ENCODE data around the gene NAA20. TPM values are rescaled to one million over a fixed set of nuclear protein-coding genes. Genes with fewer than 3 reads are reported as not detected.

The NAA20 gene
- total and polyA plus RNA-seq, 8 donors, result 48.7 to 73.3 (median 65.6) TPM

GRCh38 chr20:19978511-19979210 lies 38.5 kb upstream of the NAA20 start:
- Histone ChIP-seq H3K9me3 (no peaks in the 10 kb centered on the region), H3K27ac (peak overlapping the region; percentile 86 to 90), H3K36me3 (peaks cover 0 to 30% of the 10 kb centered on the region in 2 donors), H3K27me3 (no peaks in the 10 kb centered on the region), H3K4me1 (peaks cover 28 to 95% of the 10 kb centered on the region in 2 donors), H3K4me3 (peak overlapping the region in 1 of 2 donors; percentile 56)
- intact Hi-C loops (cut with DNase I), result no loop called here
- ATAC-seq (no peak), DNase-seq (no peak)
- no peak for TF ChIP-seq CTCF (IDR thresholded peaks at IDR 0.05)

- no peaks in the 10 kb centered on the region for H3K27me3 ChIP-seq
- intact Hi-C loops (cut with DNase I), result no loop called here
- H3K27ac ChIP-seq, result peak overlapping the region in 1 of 2 donors; percentile 28
- TF ChIP-seq CTCF (IDR thresholded peaks at IDR 0.05), result no peak
- no peaks in the 10 kb centered on the region for H3K9me3 ChIP-seq
- H3K4me1 ChIP-seq, result peaks cover 32 to 95% of the 10 kb centered on the region in 2 donors
- peaks cover 0 to 24% of the 10 kb centered on the region in 2 donors for H3K36me3 ChIP-seq
- DNase-seq (no peak), ATAC-seq (no peak)
- no peak overlapping the region for H3K4me3 ChIP-seq
These were observed 36.1 kb upstream of the NAA20 start for GRCh38 chr20:19981031-19981451.

GRCh38 chr20:19986419-19986818 lies 30.7 kb upstream of the NAA20 start:
- Histone ChIP-seq H3K4me1 (peaks cover 21 to 69% of the 10 kb centered on the region in 2 donors), H3K36me3 (peaks cover 0 to 46% of the 10 kb centered on the region in 2 donors), H3K27me3 (no peaks in the 10 kb centered on the region), H3K4me3 (no peak overlapping the region), H3K27ac (peak overlapping the region; percentile 37 to 46), H3K9me3 (no peaks in the 10 kb centered on the region)
- DNase-seq, result no peak
- TF ChIP-seq CTCF (IDR thresholded peaks at IDR 0.05), result no peak
- ATAC-seq, result peak; percentile 25
- intact Hi-C loops (cut with DNase I), result no loop called here

- Histone ChIP-seq H3K27ac (no peak overlapping the region), H3K4me3 (no peak overlapping the region), H3K9me3 (no peaks in the 10 kb centered on the region), H3K36me3 (peaks cover 0 to 47% of the 10 kb centered on the region in 2 donors), H3K27me3 (no peaks in the 10 kb centered on the region), H3K4me1 (peaks cover 22 to 69% of the 10 kb centered on the region in 2 donors)
- no peak for ATAC-seq
- intact Hi-C loops (cut with DNase I), result no loop called here
- no peak for DNase-seq
- TF ChIP-seq CTCF (IDR thresholded peaks at IDR 0.05), result no peak
These were observed 30.1 kb upstream of the NAA20 start for GRCh38 chr20:19987046-19987445.

GRCh38 chr20:19990850-19991249 lies 26.3 kb upstream of the NAA20 start:
- H3K4me3 ChIP-seq, result no peak overlapping the region
- DNase-seq, result no peak
- H3K27ac ChIP-seq, result no peak overlapping the region
- no peaks in the 10 kb centered on the region for H3K27me3 ChIP-seq
- H3K4me1 ChIP-seq, result peaks cover 30 to 68% of the 10 kb centered on the region in 2 donors
- no peak for TF ChIP-seq CTCF (IDR thresholded peaks at IDR 0.05)
- H3K36me3 ChIP-seq, result peaks cover 0 to 56% of the 10 kb centered on the region in 2 donors
- H3K9me3 ChIP-seq, result no peaks in the 10 kb centered on the region
- intact Hi-C loops (cut with DNase I), result loop anchor here (10.0 kb wide), 2 partner anchors 86 to 206 kb away; no protein-coding TSS in a partner anchor
- no peak for ATAC-seq
